NCI-H187 treated with DMSO at 0.1 percent for 48 hours (cell line): ENCODE data around the gene PAOX.

Experiments
- DNase-seq: peaks from one replicate; lab custom pipeline; 2025; lab: John Stamatoyannopoulos, UW

Gene PAOX

DNA sequence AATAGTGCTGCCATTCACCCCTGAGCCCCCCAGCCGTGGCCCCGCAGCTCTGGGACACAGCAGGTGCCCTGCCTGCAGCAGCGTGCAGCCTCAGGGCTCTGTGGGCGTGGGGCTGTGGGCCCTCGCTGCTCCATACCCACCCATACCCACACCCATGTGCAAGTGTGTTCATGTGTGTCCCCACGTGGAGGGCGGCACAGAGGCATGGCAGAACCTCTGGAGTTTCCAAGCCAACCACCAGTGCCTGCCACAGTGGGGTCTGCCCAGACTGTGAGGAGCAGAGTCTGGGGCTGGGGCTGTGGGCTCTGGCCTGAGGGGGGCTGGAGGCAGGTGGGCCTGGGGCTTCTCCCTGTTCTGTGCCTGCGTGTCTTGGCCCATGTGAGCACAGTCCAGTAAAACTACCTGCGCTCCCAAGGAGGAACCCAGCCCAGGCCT, 29.5 kb upstream of the PAOX start:
- DNase-seq: no peak

DNA sequence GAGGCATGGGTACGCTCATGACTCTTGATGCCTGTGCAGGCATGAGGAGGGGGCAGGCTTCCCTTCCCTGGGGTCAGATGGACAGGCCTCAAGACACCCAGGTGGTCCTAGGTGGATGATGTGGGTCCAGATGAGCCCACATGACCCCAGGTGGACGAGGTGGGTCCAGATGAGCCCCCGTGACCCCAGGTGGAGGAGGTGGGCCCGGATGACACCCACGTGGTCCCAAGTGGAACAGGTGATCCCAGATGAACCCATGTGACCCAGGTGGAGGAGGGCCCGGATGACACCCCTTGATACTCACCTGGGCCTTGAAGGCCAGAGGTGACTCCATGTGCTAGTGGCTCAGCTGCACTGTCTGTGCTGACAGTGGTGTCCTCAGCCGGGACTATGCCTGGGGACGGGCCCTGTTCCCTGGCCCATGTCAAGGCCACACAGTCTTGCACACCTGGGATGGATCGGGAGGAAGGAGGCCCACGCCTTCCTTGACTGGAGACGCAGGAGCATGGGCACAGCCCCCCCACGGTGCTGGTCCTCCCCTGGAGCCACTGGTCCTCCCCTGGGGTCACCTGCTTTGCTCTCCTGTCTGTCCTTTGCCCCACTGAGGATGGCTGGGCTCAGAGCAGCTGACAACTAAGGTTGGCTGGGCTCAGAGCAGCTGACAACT, 28.6 kb upstream of the PAOX start:
- DNase-seq: no peak

DNA sequence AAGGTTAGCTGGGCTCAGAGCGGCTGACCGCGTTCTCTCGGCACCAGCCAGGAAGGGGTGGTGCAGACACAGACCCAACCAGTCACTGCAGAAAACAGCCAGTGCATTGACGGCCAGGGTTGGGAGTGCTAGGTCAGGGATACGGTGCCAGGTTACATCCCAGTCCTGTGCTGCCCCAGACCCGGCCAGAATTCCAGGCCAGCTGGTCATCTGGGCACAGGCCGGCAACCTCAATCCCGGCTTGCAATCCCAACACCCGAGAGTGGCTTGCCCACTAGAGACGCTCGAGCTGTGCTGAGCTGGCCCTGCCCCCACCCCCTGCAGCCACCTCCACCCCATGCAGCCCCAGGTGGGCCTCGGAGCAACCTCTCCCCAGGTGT, 28.1 kb upstream of the PAOX start:
- no peak for DNase-seq

DNA sequence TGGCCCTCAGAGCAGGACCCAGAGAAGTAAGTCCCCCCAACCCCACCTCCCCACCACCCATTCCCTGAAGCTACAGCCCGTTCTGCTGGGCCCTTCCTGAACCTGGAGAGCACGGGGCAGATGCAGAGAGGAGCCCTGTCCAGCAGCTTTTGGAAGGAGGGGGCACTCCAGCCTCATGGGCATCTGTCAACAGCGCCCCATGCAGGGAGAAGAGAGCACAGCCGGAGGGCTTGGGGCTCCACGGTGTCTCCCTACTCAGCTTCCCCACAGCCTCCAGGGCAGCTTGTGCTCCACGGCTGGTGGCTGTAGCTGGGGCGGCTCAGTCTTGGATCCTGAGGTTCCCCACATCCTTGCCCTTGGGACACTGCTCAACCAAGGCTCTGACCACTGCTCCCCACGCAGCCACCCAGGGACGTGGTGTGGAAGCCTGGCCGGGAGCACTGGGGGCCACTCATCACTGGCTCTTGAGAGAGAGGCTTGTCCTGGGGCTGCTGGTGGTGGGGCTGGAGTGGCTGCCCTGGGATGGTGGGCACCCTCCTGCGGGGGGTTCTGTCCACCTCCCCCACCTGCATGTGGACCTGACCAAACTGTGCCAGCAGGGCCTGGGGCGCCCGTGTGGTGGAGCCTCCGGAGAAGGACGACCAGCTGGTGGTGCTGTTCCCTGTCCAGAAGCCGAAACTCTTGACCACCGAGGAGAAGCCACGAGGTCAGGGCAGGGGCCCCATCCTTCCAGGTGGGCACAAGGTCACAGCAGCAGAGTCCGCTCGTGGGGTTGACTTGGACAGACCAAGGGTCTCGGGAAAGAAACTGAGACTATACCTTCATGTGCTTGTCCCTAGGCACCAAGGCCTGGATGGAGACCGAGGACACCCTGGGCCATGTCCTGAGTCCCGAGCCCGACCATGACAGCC, 27.4 kb upstream of the PAOX start:
- DNase-seq: no peak

DNA sequence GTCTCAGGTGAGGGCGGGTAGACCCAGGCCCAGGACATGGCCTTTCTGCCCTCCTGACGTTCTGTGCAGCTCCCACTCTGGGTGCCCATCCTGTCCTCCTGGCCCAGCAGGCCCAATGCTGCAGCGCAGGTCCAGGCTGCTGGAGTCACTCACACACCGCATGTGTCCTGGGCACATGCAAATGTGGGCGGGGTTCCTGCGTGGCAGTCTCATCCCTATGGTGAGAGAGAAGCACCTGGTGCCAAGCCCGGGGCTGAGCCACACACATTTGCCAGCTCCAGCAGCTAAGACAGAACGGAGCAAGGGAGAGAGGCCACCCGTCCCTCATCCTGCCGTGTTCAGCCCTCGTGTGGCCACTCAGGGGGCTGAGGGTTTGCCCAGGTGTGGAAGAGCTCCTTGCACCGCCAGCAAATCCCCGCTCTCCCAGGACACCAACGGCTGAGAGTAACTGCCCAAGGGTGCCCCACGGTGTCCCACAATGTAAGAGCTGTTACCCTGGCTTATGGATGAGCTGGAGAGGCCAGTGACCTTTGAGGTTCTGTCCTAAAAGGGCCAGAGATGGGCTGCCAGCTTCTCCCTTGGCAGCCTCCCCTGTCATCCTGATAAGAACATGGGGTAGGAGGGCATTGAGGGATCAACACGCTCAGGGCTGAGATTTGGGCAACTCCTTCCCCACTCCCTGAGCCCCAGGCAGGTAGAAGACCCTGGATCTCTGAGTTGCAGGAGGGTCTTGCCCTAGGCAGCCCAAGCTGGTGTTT, 25.7 kb upstream of the PAOX start:
- DNase-seq: no peak

DNA sequence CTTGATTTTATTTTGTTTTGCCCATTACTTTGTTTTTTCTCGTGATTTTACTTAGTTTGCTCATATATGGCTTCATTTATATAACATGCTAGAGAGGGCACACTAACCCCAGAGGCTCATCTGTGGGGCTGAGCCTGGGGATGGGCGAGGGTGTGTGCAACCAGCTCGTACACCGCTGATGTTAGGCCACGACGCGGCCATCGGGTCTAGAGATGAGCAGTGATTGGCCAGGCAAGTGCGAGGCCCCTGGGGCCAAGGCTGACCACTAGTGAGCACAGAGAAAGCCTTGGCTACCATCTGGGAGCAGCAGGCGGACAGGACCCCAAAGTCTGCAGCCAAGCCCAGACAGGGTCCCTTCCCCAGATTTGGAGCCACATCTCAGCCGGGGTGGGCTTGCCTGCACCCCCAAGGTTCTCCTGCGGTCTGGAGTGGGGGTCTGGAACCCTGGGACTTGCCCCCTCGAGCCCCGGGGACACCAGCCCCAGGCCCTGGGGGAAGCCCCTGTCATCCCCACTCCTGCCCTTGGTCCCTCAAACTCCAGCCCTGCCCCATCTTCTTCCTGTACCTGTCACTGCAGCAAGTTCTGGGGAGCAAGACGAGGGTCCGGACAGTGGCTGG, 25.0 kb upstream of the PAOX start:
- no peak for DNase-seq

DNA sequence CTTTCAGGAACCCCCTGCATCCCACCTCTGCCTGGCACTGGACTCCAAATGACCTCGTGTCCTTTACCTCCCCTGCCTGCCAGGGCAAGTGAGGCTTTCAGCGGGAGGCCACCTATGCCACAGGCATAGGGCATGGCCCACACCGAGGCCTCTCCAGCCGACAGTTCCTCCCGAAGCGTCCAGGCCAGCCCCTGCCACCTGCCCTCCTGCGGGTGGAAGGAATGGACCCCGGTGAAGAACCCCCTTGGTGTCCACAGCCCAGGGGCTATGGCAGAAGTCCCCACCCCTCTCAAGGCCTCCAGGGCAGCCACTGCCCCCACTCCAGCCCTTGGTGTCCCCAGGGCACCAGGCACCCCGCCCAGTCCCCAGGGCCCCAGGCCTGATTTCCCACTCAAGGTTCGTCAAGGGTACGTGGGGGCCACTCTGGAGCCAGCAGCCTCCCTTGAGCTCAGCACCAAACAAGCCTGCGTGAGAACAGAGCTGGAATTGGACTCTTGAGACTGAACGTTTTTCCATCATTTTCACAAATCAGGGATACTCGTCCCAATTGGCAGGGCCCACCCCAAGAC, 24.3 kb upstream of the PAOX start:
- DNase-seq: no peak

DNA sequence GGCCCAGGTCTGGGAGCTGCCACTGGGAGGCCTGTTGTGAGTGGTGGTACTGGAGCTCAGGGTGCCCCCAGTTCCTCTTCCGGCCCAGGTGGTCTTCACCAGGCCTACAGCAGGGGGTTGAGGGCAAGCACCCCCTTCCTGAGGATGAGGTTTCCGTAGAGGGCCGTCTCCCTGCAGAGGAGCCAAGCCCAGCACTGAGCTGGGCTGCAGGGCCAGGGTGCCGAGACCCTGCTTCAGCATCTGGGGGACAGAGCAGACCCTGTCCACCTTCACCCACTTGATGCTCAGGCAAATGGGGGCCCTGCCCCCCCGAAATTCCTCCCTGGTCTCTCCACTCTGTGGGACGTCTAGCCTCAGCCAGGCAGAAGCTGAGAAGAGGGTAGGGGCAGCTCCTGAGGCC, 23.8 kb upstream of the PAOX start:
- no peak for DNase-seq

DNA sequence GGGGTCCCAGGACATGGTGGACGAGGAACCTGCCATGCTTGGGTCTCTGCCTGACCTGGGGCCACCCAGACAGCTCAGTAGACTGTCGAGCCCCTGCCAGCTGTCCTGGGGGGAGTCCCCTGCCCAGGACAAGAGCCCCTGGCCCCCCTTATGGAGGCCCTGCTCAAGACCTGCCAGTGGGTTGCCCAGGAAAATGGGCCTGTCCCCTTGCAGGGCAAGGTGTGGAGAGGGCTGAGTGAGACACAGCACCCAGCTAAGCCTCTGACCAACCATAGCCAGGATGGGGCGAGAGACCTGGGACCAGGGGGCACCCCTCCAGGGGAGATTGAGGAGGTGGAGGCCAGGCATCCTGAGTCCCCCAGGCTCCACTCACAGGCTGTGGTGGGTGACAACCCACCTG, 23.1 kb upstream of the PAOX start:
- no peak for DNase-seq

DNA sequence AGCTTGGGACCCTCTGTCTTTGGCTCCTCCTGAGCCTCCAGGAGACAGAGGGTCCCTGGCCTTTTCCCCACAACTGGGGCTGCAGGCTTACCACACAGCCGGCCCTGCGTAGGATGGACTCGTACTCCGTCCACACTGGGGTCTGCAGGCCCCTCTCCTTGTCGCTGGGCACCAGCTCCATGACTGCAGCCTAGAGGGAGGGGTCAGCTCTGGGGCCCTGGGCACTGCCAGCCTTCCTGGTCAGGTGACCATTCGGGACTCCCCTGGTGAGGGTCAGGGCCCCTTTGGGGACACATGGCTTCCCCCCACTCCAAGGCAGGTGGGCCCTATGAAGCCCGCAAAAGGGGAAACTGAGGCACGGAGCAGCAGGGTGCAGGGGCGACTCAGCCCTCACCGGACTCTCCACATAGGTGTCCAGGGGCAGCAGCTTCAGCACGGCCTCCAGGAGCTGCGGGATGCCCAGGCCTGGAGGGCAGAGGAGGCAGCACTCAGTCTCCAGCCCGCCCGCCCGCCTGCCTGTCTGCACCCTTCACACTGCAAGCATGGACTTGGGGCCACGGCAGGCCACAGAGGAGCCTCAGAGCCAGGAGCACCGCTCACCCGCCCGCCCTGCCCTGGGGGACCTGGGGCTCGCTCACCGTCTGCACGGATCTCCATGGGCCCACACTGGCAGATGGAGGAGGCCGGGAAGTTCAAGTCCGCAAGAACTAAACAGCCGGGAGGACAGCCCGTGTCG, 22.3 kb upstream of the PAOX start:
- no peak for DNase-seq

DNA sequence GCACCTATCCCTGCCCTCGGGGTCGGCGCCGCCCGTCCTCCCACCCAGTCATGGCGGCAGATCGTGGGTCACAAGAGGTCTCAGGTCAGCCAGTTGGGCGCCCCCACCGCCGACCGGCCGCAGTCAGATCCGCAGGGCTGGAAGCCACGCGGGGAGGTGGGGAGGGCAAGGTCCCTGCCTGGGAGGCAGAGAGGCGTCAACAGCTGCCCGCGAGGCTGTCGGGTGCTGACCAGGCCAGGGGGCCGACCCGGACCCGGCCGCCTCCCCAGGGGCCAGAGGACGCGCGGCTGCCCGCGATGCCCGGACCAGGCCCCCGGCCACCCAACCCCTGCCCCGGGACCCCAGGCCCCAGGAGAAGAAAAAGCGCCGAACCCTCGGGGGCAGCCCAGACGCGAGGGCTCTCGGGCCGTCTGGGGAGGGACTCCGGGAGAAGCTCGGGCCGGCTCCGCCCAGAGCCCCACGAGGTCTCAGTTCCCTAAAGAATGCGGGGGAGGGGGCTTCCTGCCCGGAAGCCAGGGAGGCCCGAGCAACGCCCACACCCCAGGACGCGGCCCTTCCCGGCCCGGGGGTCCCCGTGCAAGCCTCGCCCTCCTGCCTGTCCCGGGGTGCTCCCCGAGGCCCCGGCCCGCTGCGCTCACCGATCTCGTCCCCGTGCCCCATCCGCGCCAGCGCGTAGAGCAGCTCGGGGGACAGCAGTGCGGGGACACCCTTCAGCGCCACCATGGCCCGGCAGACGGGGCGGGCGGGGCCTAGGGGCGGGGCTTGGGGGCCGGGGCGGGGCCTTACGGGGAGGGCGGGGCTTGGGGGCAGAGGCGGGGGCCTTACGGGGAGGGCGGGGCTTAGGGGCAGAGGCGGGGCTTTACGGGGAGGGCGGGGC, 21.5 kb upstream of the PAOX start, which contains the start of gene FUOM:
FUOM (minus strand) TSS at position 735 of the 877 bp plus-strand sequence; CDS start at position 723, 12 bp downstream.
- no peak for DNase-seq

DNA sequence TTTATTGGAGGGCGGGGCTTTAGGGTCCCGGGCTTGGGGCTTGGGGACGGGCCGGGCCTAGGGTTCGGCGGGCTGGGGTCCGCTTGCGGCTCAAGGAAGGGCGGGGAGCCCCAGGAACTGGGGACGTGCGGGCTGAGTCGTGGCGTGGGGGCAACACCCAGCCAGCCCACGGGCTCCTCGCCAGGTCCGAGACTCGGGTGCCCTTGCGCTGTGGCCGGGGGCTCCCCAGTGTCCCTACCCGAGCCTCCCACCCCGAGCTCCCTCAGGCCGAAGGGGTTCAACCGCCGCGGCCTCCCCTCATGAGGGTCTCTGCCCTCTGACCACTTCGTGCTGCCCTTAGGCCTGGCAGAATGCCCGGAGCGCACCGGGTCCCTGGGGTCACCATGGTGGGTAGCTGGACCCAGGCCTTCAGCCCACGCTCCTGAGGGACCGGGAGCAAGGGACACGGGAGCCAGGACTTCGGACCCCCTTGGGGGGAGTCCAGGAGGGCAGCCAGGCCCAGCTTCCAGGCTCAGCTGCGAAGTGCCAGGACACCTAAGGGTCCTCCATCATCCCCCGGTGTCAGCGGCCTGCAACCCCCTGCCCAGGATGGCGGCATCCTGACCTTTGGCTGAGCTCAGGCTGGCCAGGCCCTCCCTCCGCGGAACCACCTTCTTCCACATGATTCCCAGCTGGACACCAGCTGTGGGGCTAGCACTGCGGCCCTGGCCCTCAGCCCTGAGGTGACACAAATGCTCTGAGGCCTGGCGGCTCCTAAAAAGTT, 20.7 kb upstream of the PAOX start:
- DNase-seq: no peak

DNA sequence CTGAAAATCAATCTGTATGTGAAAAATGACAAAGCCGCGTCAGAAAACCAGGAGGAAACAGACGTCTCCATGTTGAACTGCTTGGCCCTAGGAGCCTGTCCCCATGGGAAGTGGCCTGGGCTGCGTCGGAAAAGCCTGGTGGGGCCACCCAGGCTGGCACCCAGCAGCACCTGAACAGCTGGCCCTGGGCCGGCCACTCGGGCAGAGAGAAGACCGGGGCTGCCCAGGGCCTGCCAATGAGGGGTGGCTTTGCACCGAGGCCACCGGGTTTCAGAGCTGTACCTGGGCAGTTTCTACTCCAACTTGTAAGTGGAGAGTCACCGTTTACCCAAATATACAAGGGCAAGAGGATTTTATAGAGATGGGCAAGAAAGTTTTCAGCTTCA, 20.1 kb upstream of the PAOX start:
- no peak for DNase-seq

DNA sequence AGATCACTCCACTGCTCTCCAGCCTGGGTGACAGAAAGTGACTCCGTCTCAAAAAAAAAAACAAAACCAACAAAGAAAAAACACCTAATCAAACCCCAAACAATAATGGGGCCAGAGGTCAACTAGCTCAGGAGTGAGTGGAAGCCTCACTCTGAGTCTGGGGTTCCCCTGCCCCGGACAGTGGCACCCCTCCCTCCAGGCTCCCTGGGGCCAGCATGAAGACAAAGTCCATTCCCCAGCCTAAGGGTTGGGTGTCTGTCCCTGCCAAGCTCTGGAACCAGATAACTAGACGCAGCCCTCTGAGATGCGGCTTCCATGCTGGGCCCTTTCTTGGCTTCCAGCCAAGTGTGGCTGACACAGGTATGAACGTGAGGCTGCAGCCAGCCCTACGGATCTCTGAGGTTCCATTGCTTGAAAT, 19.5 kb upstream of the PAOX start:
- DNase-seq: no peak

DNA sequence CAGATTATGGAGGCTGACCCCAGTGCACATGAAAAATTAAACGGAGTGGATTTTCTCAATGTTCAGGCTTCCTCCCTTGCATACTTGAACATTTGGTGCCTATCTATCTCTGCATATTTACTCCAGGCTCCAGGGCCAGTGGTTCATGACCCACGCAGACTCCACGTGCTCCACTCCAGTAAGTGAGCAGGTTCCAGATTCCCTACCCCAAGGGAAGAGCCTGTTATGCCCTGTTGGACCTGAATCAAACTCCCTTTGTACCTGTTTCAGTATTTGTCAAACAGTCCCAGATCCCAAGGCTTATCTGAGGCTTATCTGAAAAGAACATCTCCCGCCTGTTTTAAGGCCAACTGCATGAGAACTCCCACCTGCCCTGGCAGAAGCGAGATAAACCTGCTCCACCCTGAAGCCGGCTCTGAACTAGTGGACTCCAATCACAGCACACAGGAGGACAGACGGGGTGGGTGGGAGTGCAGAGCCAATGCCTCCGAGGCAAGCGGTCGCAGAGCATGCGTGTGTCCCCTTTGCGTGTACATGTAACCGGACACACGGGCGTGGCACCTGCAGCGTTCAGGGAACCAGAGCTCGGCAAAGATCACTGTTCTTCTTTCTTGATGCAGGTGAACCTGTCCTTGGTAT, 19.0 kb upstream of the PAOX start:
- no peak for DNase-seq

DNA sequence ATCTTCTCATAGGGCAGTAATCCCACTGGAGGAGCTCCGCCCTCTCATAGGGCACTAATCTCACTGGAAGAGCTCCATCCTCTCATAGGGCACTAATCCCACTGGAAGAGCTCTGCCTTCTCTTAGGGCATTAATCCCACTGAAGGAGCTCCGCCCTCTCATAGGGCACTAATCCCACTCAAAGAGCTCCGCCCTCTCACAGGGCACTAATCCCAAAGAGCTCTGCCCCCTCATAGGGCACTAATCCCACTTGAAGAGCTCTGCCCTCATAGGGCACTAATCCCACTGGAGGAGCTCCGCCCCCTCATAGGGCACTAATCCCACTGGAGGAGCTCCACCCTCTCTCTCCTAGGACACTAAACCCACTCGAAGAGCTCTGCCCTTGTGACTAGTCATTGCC, 17.8 kb upstream of the PAOX start:
- no peak for DNase-seq

DNA sequence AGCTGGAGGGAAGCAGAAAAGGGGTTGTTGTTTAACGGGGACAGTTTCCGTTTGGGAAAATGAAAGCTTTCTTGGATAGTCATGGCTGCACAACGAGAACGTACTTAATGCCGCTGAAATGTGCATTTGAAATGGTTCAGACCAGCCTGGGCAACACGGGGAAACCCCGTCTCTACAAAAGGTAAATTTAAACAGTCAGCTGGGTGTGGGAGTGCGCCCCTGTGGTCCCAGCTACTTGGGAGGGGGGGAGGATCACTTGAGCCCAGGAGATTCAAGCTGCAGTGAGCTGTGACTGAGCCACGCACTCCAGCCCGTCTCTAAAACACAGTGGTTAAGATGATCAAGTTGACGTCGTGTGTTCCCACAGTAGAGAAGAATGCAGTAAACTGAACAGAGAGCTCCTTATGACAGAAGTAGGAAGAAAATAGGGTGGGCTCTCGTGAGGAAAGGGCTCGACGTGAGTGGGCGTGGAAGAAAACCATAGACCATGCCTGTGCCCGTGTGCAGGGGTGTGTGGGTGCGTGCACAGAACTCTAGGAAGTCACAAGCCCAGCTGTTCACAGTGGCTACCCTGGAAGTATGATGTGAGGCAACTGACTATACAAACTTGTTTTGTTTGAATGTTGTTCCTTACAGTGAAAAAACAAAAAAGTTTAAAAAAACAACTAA, 17.2 kb upstream of the PAOX start:
- no peak for DNase-seq

DNA sequence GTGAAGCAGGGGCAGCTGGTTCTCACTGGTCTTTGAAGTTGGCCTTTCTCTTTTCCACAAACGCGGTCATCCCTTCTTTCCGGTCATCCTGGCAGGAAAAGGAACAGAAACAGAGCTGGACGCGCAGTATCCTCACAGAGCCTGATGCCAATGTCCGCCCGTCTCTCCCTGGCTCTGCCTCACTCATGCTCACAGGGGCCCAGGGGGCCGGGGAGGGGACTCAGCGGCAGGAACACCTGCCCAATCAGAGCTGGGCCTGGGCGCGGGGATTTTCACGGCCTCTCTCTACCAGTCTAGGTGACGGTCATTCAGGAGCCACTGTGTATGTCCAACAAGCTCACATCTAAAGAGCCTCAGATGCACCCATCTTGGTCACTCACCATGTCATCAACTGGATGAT, 16.2 kb upstream of the PAOX start:
- DNase-seq: no peak
